A549 (cell line): Measurements from ENCODE around the gene PTBP2. TPM values are rescaled to one million over a fixed set of nuclear protein-coding genes. Genes with fewer than 3 reads are reported as not detected.

Experiments used
- ATAC-seq, 2 experiments: fragments of 200-7000 bp in 1 of 2; fragments of >200 bp in 1 of 2; cut with Nextera tagmentation in 1 of 2; cut with Tn5 transposase in 1 of 2; 3 replicates each; pipeline versions ENCODE4 v1.8.0 to v1.9.1; 2018 to 2020; ENCODE audit warnings: mild to moderate bottlenecking in 1 of 2, moderate library complexity in 1 of 2
- CTCF ChIA-PET: fragments of 300-600 bp; sonication (Branson Sonifier 250); formaldehyde crosslinking; extraction: SDS; loops from one replicate; lab custom pipeline; 2021; ENCODE audit warnings: antibody characterized with exemption, inconsistent platforms; lab: Yijun Ruan, JAX
- POLR2A ChIA-PET: fragments of 350-600 bp; formaldehyde crosslinking; extraction: SDS; loops from one replicate; lab custom pipeline; 2021; ENCODE audit warnings: antibody characterized with exemption, inconsistent platforms; lab: Yijun Ruan, JAX
- DNase-seq, 2 experiments: peaks; one replicate each; pipeline versions ENCODE4 v3.0.0 to v3.0.0-alpha.2; 2011 to 2016; ENCODE audit warnings: low read depth in 1 of 2, low spot score in 1 of 2
- FAIRE-seq: peaks from 2 replicates; lab custom pipeline; 2011; peaks lifted over from hg19 to GRCh38; lab: Jason Lieb, UNC
- H3K27ac ChIP-seq, 2 experiments: fragments of >200 bp; sonication (Bioruptor Twin); formaldehyde crosslinking; 3 replicates each; pipeline ENCODE4 v1.5.1; 2016 to 2017
- H3K4me1 ChIP-seq: fragments of >200 bp; sonication (Bioruptor Twin); formaldehyde crosslinking; 3 replicates; pipeline ENCODE4 v1.6.1; 2016
- H3K4me2 ChIP-seq: fragments of >200 bp; sonication (Bioruptor Twin); formaldehyde crosslinking; 3 replicates; pipeline ENCODE4 v1.6.1; 2016
- H3K4me3 ChIP-seq: fragments of >200 bp; sonication (Bioruptor Twin); formaldehyde crosslinking; 3 replicates; pipeline ENCODE4 v1.5.1; 2016
- H3K9me3 ChIP-seq: fragments of >200 bp; sonication (Bioruptor Twin); formaldehyde crosslinking; 3 replicates; pipeline ENCODE4 v1.6.1; 2016
- BCL3 ChIP-seq: fragments of >200 bp; sonication (Bioruptor Twin); formaldehyde crosslinking; IDR thresholded peaks from 3 replicates; pipeline ENCODE4 v1.6.1; 2016
- BHLHE40 ChIP-seq: IDR thresholded peaks from 2 replicates; pipeline ENCODE4 v1.6.1; 2012; ENCODE audit warnings: low read depth, low read length, inconsistent platforms
- CBX2 ChIP-seq: fragments of 200-600 bp; sonication (generic); IDR thresholded peaks from 2 replicates; pipeline ENCODE4 v1.6.1; 2016; ENCODE audit warnings: low read depth, mild to moderate bottlenecking, borderline replicate concordance
- CEBPB ChIP-seq, 2 experiments: fragments of >200 bp in 1 of 2; sonication (Bioruptor Twin) in 1 of 2; formaldehyde crosslinking in 1 of 2; IDR thresholded peaks; 2 replicates each; pipeline ENCODE4 v1.6.1; 2012 to 2016
- EHF ChIP-seq: fragments of 250-450 bp; sonication (Bioruptor Pico); IDR thresholded peaks from 2 replicates; pipeline ENCODE4 v1.5.0; 2020; ENCODE audit warnings: mild to moderate bottlenecking
- EP300 ChIP-seq, 2 experiments: fragments of >200 bp; sonication (Bioruptor Twin); formaldehyde crosslinking; IDR thresholded peaks; 2 replicates in 1 of 2; 3 replicates in 1 of 2; pipeline ENCODE4 v1.6.1; 2016 to 2017
- FOSB ChIP-seq: fragments of 250-450 bp; sonication (Bioruptor Pico); IDR thresholded peaks from 2 replicates; pipeline ENCODE4 v1.5.0; 2020; ENCODE audit warnings: mild to moderate bottlenecking, moderate library complexity
- FOSL2 ChIP-seq, 2 experiments: fragments of 450-650 bp in 1 of 2; fragments of >200 bp in 1 of 2; sonication (Bioruptor Twin) in 1 of 2; formaldehyde crosslinking; IDR thresholded peaks; 2 replicates each; pipeline versions ENCODE4 v1.5.0 to v1.6.1; 2016 to 2020; ENCODE audit warnings: mild to moderate bottlenecking in 1 of 2, moderate library complexity in 1 of 2
- HOXB13 ChIP-seq: fragments of 250-450 bp; sonication (Bioruptor Pico); IDR thresholded peaks from 2 replicates; pipeline ENCODE4 v1.5.0; 2020; ENCODE audit warnings: low read depth, mild to moderate bottlenecking, moderate library complexity
- JUN ChIP-seq, 2 experiments: fragments of >200 bp; sonication (Bioruptor Twin); formaldehyde crosslinking; IDR thresholded peaks; 2 replicates in 1 of 2; 3 replicates in 1 of 2; pipeline ENCODE4 v1.6.1; 2016 to 2017
- KDM5A ChIP-seq: fragments of 200-600 bp; sonication (generic); IDR thresholded peaks from 2 replicates; pipeline ENCODE4 v1.6.1; 2016; ENCODE audit warnings: antibody characterized with exemption, mild to moderate bottlenecking
- MAFK ChIP-seq: fragments of 450-650 bp; IDR thresholded peaks from 2 replicates; pipeline ENCODE4 v1.6.1; 2014; ENCODE audit not compliant: partially characterized antibody
- MAZ ChIP-seq: fragments of 150-350 bp; IDR thresholded peaks from 2 replicates; pipeline ENCODE4 v1.6.1; 2014; ENCODE audit warnings: antibody characterized with exemption, low read depth, low read length, borderline replicate concordance
- NFE2L2 ChIP-seq: fragments of 150-350 bp; conservative IDR thresholded peaks from 2 replicates; pipeline ENCODE4 v1.6.1; 2014; ENCODE audit warnings: low read length
- NPAS2 ChIP-seq: fragments of 250-450 bp; sonication (Bioruptor Pico); IDR thresholded peaks from 2 replicates; pipeline ENCODE4 v1.8.0; 2022; ENCODE audit warnings: mild to moderate bottlenecking, moderate library complexity, borderline replicate concordance
- NR3C1 ChIP-seq: fragments of >200 bp; sonication (Bioruptor Twin); formaldehyde crosslinking; IDR thresholded peaks from 3 replicates; pipeline ENCODE4 v1.6.1; 2017
- PHF8 ChIP-seq: fragments of 200-600 bp; sonication (generic); IDR thresholded peaks from 2 replicates; pipeline ENCODE4 v1.6.1; 2016; ENCODE audit warnings: low read depth, mild to moderate bottlenecking, antibody characterized with exemption, moderate library complexity, borderline replicate concordance
- POLR2A ChIP-seq: IDR thresholded peaks from 2 replicates; pipeline ENCODE4 v1.6.1; 2012; ENCODE audit warnings: mild to moderate bottlenecking, low read length
- POLR2AphosphoS2 ChIP-seq: conservative IDR thresholded peaks from 2 replicates; pipeline ENCODE4 v1.6.1; 2012; ENCODE audit warnings: low read length, improper control_type of control experiment, inconsistent platforms
- RAD21 ChIP-seq, 2 experiments: fragments of >200 bp in 1 of 2; sonication (Bioruptor Twin) in 1 of 2; formaldehyde crosslinking in 1 of 2; IDR thresholded peaks in 1 of 2; conservative IDR thresholded peaks in 1 of 2; 2 replicates in 1 of 2; 3 replicates in 1 of 2; pipeline ENCODE4 v1.6.1; 2012 to 2018; ENCODE audit warnings: inconsistent platforms in 1 of 2
- REST ChIP-seq: fragments of 200-600 bp; sonication (generic); IDR thresholded peaks from 2 replicates; pipeline ENCODE4 v1.6.1; 2016; ENCODE audit warnings: antibody characterized with exemption, mild to moderate bottlenecking, moderate library complexity
- RFX5 ChIP-seq: fragments of 450-650 bp; IDR thresholded peaks from 2 replicates; pipeline ENCODE4 v1.7.1; 2014; ENCODE audit warnings: antibody characterized with exemption, mild to moderate bottlenecking, moderate library complexity
- RNF2 ChIP-seq: fragments of 200-600 bp; sonication (generic); IDR thresholded peaks from 2 replicates; pipeline ENCODE4 v1.6.1; 2016; ENCODE audit warnings: low read depth, mild to moderate bottlenecking, antibody characterized with exemption, moderate library complexity, borderline replicate concordance
- SMC3 ChIP-seq: fragments of >200 bp; sonication (Bioruptor Twin); formaldehyde crosslinking; IDR thresholded peaks from 3 replicates; pipeline ENCODE4 v1.6.1; 2018; ENCODE audit warnings: inconsistent platforms
- TP53 ChIP-seq: fragments of 250-450 bp; sonication (Bioruptor Pico); IDR thresholded peaks from 2 replicates; pipeline ENCODE4 v1.5.0; 2021; ENCODE audit warnings: mild to moderate bottlenecking, moderate library complexity
- ZC3H11A ChIP-seq: fragments of 450-650 bp; IDR thresholded peaks from 2 replicates; pipeline ENCODE4 v1.6.1; 2014; ENCODE audit warnings: antibody characterized with exemption, mild to moderate bottlenecking
- ZSCAN20 ChIP-seq: fragments of 250-450 bp; sonication (Bioruptor Pico); IDR thresholded peaks from 2 replicates; pipeline ENCODE4 v1.8.0; 2022; ENCODE audit warnings: mild to moderate bottlenecking, moderate library complexity
- WGBS: methylation state at CpG from one replicate; pipeline ENCODE4 v1.1.6; 2017; ENCODE audit errors: missing lambda C conversion rate; 5-methylcytosine and 5-hydroxymethylcytosine counted together
- polyA plus RNA-seq, 4 experiments: library from polyadenylated mRNA; depleted of rRNA in 3 of 4; stranded (reverse); fragments of >200 nt; fragmentation: RNase III in 1 of 4; extraction: RNeasy Plus Mini Kit Qiagen cat#74134 plus additional on column Dnase treatment in 1 of 4; gene quantifications; 2 replicates in 3 of 4; 3 replicates in 1 of 4; pipeline ENCODE4 v1.2.3, GENCODE V29; 2011 to 2017
- TF ChIP-seq, protein P1 (sequence below): IDR thresholded peaks from 2 replicates; pipeline ENCODE4 v1.6.1; 2012
- TF ChIP-seq, protein P2 (sequence below): IDR thresholded peaks from 2 replicates; pipeline ENCODE4 v1.6.1; 2012
- TF ChIP-seq, protein P3 (sequence below): fragments of 450-650 bp; IDR thresholded peaks from 2 replicates; pipeline ENCODE4 v1.6.1; 2014; ENCODE audit warnings: antibody characterized with exemption
- TF ChIP-seq, protein P4 (sequence below): fragments of >200 bp; sonication (Bioruptor Twin); formaldehyde crosslinking; IDR thresholded peaks from 3 replicates; pipeline ENCODE4 v1.5.1; 2016

The PTBP2 gene
- polyA plus RNA-seq, 2 of the 4 experiments (the other 2 are of a cell fraction), result 6.1 to 20.2 TPM

GRCh38 chr1:96843601-96844000 is 122.0 kb downstream of the PTBP2 start (continued):
- TF ChIP-seq, protein P1, sequence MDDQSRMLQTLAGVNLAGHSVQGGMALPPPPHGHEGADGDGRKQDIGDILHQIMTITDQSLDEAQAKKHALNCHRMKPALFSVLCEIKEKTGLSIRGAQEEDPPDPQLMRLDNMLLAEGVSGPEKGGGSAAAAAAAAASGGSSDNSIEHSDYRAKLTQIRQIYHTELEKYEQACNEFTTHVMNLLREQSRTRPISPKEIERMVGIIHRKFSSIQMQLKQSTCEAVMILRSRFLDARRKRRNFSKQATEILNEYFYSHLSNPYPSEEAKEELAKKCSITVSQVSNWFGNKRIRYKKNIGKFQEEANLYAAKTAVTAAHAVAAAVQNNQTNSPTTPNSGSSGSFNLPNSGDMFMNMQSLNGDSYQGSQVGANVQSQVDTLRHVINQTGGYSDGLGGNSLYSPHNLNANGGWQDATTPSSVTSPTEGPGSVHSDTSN, result no peak
- no peak for TF ChIP-seq EP300 (IDR thresholded peaks at IDR 0.05)
- TF ChIP-seq, protein P2, sequence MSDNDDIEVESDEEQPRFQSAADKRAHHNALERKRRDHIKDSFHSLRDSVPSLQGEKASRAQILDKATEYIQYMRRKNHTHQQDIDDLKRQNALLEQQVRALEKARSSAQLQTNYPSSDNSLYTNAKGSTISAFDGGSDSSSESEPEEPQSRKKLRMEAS, result no peak
- TF ChIP-seq MAZ, result no peak
- TF ChIP-seq BCL3, result no peak
- TF ChIP-seq, protein P3, sequence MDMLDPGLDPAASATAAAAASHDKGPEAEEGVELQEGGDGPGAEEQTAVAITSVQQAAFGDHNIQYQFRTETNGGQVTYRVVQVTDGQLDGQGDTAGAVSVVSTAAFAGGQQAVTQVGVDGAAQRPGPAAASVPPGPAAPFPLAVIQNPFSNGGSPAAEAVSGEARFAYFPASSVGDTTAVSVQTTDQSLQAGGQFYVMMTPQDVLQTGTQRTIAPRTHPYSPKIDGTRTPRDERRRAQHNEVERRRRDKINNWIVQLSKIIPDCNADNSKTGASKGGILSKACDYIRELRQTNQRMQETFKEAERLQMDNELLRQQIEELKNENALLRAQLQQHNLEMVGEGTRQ, result no peak
- TF ChIP-seq ZC3H11A, result no peak
- TF ChIP-seq RFX5, result no peak
- no peak for TF ChIP-seq BHLHE40
- no peak for TF ChIP-seq NPAS2 (CRISPR knock-in tag)

DNA sequence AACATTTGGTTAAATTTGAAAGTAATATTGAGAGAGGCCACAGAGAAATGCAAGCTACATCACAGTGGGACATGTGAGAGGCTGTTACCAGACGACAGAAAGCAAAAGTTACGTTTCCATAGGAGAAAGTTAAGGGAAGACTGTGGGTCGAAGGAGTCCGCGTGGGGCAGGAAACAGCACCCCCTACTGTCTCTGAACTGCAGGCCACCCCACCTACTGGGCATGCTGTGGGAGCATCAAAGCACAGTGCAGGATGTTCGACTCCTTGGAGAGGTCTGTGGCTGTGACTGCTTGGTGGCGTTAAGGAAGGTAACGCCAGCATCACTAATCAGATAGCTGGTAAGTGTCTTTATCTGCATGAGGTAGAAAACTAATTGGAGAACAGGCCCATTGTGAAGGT is 123.9 kb downstream of the PTBP2 start:
- CTCF ChIA-PET, result interaction anchor here (1.3 to 1.4 kb wide), 2 partner anchors 9 to 17 kb away, joined by 3 to 4 read pairs; no protein-coding TSS in a partner anchor
- ATAC-seq (peak; percentile 84 to 89; a peak in 5 of 6 replicates), FAIRE-seq (no peak), DNase-seq (peak; percentile 7 to 36)
- POLR2A ChIA-PET, result no interaction called here
- Histone ChIP-seq H3K27ac (no peak overlapping the region), H3K4me1 (no peaks in the 10 kb centered on the region), H3K9me3 (no peaks in the 10 kb centered on the region), H3K4me3 (no peak overlapping the region), H3K4me2 (no peak overlapping the region)
- 59% methylated on average over 8 of the region's 8 CpGs for WGBS
- TF ChIP-seq SMC3 (0 out of 3 replicates have a peak, but pooled peaks have one; percentile 9), POLR2A (no peak), PHF8 (no peak), REST (no peak), ZSCAN20 (CRISPR knock-in tag) (no peak), MAFK (no peak), NR3C1 (no peak), FOSL2 (IDR thresholded peaks at IDR 0.05) (no peak), FOSL2 (CRISPR knock-in tag; IDR thresholded peaks at IDR 0.05) (no peak), NFE2L2 (no peak), EHF (CRISPR knock-in tag) (no peak), BCL3 (no peak), POLR2AphosphoS2 (no peak), EP300 (IDR thresholded peaks at IDR 0.05) (no peak), RNF2 (no peak), JUN (IDR thresholded peaks at IDR 0.05) (no peak), HOXB13 (CRISPR knock-in tag) (no peak), CBX2 (no peak), CEBPB (IDR thresholded peaks at IDR 0.05) (no peak), TP53 (CRISPR knock-in tag) (no peak), FOSB (CRISPR knock-in tag) (no peak), KDM5A (no peak), RAD21 (conservative IDR thresholded peaks at IDR 0.05 in 1 of 2, IDR thresholded peaks at IDR 0.05 in 1 of 2) (peak; percentile 45 to 60; a peak in 4 of 5 replicates)
- TF ChIP-seq, protein P4, sequence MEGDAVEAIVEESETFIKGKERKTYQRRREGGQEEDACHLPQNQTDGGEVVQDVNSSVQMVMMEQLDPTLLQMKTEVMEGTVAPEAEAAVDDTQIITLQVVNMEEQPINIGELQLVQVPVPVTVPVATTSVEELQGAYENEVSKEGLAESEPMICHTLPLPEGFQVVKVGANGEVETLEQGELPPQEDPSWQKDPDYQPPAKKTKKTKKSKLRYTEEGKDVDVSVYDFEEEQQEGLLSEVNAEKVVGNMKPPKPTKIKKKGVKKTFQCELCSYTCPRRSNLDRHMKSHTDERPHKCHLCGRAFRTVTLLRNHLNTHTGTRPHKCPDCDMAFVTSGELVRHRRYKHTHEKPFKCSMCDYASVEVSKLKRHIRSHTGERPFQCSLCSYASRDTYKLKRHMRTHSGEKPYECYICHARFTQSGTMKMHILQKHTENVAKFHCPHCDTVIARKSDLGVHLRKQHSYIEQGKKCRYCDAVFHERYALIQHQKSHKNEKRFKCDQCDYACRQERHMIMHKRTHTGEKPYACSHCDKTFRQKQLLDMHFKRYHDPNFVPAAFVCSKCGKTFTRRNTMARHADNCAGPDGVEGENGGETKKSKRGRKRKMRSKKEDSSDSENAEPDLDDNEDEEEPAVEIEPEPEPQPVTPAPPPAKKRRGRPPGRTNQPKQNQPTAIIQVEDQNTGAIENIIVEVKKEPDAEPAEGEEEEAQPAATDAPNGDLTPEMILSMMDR, result peak; percentile 21; the same call in 2 of the 3 replicates
